Measurements from ENCODE around the gene OSGEP.

Gene OSGEP

GRCh38 chr14:20429801-20430669, 24.6 kb downstream of the OSGEP start:
- no peak for DNase-seq

GRCh38 chr14:20428802-20429201, 25.8 kb downstream of the OSGEP start:
- DNase-seq: no peak

GRCh38 chr14:20428010-20428365, 26.6 kb downstream of the OSGEP start:
- no peak for DNase-seq

GRCh38 chr14:20427231-20428009, 27.2 kb downstream of the OSGEP start:
- DNase-seq: peak; percentile 81 to 85

- DNase-seq: no peak
Observed at GRCh38 chr14:20424851-20425250, 29.8 kb downstream of the OSGEP start.

GRCh38 chr14:20422886-20423285, 31.7 kb downstream of the OSGEP start:
- no peak for DNase-seq

GRCh38 chr14:20421267-20421666, 33.3 kb downstream of the OSGEP start:
- DNase-seq: no peak

- DNase-seq: peak; percentile 23 to 26
Observed at GRCh38 chr14:20419419-20419818, 35.2 kb downstream of the OSGEP start.

- DNase-seq: no peak
Observed at GRCh38 chr14:20418501-20418909, 36.1 kb downstream of the OSGEP start.

GRCh38 chr14:20417250-20418186, 37.1 kb downstream of the OSGEP start:
- DNase-seq: no peak

- DNase-seq: no peak
Observed at GRCh38 chr14:20416223-20416622, 38.4 kb downstream of the OSGEP start.

- DNase-seq: peak; percentile 62 to 85
Observed at GRCh38 chr14:20415782-20416206, 38.8 kb downstream of the OSGEP start.

- DNase-seq: peak; percentile 58 to 70
Observed at GRCh38 chr14:20413744-20414082, 40.9 kb downstream of the OSGEP start.

GRCh38 chr14:20412876-20413743, 41.5 kb downstream of the OSGEP start, which contains the start of gene TEP1:
Gene TEP1 (minus strand): TSS chr14:20413501. CDS start chr14:20408439, 5,062 bp downstream.
- peak; percentile 81 to 89 for DNase-seq

- DNase-seq: peak in 1 of 2 donors; percentile 36
Observed at GRCh38 chr14:20412411-20412810, 42.2 kb downstream of the OSGEP start.

GRCh38 chr14:20409226-20409625, 45.4 kb downstream of the OSGEP start:
- DNase-seq: no peak

GRCh38 chr14:20403521-20403920, 51.1 kb downstream of the OSGEP start:
- DNase-seq: no peak

GRCh38 chr14:20400965-20401593, 53.5 kb downstream of the OSGEP start:
- DNase-seq: no peak

GRCh38 chr14:20400589-20400964, 54.0 kb downstream of the OSGEP start:
- DNase-seq: no peak

- no peak for DNase-seq
Observed at GRCh38 chr14:20397511-20397910, 57.1 kb downstream of the OSGEP start.

All from inflammatory macrophage (primary cell).